ENCODE measurements around the gene RAPGEF1.
"Not testable (repeated sequence)": the region's sequence is repeated elsewhere in the genome, so short reads cannot be mapped to it uniquely, and the experiment has no call there.

Gene RAPGEF1

GRCh38 chr9:131554087-131554842 is 185.6 kb downstream of the RAPGEF1 start:
- peak in 1 of 2 donors; percentile 26 for DNase-seq

GRCh38 chr9:131552030-131552429 is 187.8 kb downstream of the RAPGEF1 start:
- no peak for DNase-seq

- DNase-seq: not testable (repeated sequence)
Observed at GRCh38 chr9:131550465-131550864, 189.4 kb downstream of the RAPGEF1 start.

GRCh38 chr9:131549186-131549585 is 190.7 kb downstream of the RAPGEF1 start:
- DNase-seq: not testable (repeated sequence)

DNA sequence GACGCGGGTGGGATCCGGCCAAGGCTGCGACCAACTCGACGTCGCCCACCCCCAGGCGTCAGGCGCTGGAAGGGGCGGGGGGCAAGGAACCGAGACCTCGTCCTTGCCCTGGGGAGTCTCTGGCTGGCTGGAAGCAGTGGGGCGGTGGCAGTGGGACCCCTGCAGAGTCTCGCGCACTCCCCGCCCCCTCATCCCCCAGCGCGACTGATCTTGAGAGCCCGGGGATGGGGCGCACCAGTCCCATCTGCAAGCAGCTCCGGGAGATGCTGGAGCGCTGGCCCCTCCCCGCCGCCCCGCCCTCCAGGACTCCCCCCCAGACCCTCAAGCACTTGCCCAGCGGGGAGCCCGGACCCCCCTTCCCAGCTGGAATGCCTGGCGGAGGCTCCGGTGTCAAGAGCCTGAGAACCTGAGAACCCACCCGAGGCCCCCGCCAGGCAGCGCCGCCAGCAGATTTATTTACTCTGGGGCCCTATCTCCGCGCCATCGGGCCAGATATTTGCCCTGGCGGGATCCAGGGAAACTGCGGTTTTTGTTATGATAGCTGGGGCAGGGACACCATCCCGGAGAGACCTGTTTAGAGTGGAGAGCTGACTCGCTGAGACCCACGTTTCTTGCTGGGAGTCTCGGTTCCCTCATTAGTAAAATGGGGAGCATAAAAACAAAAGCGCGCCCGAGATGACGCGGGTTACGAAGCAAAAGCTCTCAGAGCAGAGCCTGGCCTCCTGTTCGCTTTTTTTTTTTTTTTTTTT is 193.4 kb downstream of the RAPGEF1 start:
- DNase-seq: no peak

- no peak for DNase-seq
Observed at GRCh38 chr9:131545786-131546335, 194.0 kb downstream of the RAPGEF1 start.

- no peak for DNase-seq
Observed at GRCh38 chr9:131545003-131545785, 194.7 kb downstream of the RAPGEF1 start, which contains the start of gene PRRT1B. Gene PRRT1B, plus strand, starts transcription at chr9:131545523. Its CDS starts 93 bp downstream, at chr9:131545616.

GRCh38 chr9:131543141-131543540 is 196.7 kb downstream of the RAPGEF1 start:
- no peak for DNase-seq

DNA sequence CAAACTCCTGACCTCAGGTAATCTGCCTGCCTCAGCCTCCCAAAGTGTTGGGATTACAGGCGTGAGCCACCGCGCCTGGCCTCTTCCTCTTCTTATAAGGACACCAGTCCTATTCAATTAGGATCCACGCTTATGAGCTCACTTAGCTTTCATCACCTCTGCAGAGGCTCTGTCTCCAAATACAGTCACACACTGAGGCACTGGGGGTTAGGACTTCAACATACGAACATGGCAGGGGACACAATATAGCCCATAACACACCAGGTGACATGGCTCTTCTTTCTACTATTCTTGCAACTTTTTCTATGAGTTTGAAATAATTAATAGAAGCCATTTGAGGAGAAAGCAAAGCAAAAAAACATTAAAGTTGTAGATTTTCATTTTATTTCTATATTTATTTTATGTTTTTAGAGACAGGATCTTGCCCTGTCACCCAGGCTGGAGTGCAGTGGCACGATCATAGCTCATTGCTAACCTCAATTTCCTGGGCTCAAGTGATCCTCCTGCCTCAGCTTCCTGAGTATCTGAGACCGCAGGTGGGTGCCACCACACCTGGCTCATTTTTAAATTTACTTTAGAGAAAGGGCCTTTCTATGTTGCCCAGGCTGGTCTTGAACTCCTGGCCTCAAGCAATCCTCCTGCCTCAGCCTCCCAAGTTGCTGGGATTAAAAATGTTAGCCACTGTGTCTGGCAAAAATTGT is 200.5 kb downstream of the RAPGEF1 start:
- DNase-seq: no peak

GRCh38 chr9:131537946-131538345 is 201.9 kb downstream of the RAPGEF1 start:
- DNase-seq: no peak

DNA sequence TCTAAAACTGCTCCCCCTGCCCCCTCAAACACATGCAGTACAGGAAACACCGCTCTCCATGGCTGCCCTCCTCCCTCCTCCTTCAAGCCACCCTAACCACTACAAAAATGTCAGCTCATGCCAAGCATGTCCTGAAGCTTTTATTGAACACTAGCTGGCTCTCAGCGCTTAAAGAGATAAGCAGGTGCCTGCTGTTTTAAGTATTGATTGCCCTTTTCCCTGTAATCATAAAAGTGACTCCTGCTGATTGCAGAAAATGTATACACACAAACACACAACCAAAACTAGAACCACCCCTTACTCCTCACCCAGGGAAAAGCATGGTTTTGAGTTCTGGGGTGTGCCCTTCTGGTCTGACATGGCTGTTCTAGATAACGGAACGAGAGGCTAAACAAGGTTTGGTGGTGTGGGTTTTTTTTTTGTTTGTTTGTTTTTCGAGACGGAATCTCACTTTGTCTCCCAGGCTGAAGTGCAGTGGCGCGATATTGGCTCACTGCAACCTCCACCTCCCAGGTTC is 205.1 kb downstream of the RAPGEF1 start:
- DNase-seq: no peak

DNA sequence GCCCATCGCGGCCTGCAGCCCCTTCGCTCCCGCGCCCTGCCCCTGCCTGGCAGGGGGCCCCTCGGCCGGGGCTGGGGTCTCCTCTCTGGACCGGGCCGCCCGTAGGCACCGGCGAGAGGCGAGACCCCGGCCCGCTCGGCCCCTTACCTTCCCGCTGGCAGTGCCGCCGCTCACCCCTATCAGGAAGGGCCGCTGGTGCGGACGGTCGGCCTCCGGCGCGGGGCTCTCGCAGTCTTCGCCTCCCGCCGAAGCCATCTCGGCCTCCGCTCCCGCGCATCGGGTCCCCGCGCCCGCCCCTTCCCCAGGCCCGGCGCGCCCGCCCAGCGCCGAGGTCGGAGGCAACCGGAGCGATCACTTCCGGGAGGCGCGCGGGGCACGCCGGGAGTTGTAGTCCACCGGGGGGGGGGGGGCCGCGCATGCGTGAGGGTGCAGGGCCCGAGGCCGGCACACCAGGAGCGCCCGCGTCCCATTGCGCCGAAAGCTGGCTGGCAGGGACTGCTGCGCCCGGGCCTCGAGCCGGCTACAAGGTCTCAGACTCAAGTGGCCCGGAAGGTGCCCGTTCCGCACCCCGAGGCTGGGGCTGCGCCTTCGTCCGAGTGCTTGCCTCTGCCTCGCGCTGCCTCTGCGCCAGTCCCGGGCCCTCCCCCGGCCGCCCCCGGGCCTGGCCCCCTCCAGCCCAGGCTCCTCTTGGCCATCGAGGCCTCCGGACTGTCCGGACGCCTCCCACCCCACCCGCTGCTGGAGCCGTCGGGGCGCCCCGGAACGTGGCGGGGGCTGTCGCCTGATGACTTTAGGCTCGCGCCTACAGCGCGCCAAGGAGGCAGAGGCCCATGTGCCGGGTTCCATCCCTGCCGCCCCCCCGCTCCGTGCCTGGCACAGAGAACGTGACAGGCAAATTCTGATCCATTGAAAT is 208.7 kb downstream of the RAPGEF1 start, which contains the start of gene UCK1:
TSS of gene UCK1 (minus strand) at position 344 of the 913 bp plus-strand sequence. CDS start at position 255, 89 bp downstream.
- DNase-seq: peak; percentile 68 to 84

DNA sequence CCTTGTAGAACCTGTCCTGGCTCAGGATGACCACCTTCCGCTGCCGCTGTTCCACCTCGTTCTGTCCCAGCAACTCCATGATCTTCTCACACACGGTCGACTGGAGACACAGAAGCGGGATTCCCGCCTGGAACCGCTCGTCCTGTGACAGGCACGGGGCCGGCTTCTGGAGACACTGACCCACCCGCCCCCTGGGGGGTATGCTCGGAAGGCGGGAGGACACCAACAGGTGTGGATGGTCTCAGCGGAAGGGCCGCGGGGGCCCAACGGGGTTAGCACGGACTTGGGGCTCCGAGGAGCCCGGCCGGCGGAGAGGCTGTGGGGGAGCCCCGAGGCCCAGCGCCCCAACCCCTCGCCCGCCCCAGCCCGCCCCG is 209.3 kb downstream of the RAPGEF1 start:
- DNase-seq: peak in 1 of 2 donors; percentile 22

GRCh38 chr9:131529597-131530545 is 210.0 kb downstream of the RAPGEF1 start:
- no peak for DNase-seq

- DNase-seq: no peak
Observed at GRCh38 chr9:131528886-131529505, 210.9 kb downstream of the RAPGEF1 start.

DNA sequence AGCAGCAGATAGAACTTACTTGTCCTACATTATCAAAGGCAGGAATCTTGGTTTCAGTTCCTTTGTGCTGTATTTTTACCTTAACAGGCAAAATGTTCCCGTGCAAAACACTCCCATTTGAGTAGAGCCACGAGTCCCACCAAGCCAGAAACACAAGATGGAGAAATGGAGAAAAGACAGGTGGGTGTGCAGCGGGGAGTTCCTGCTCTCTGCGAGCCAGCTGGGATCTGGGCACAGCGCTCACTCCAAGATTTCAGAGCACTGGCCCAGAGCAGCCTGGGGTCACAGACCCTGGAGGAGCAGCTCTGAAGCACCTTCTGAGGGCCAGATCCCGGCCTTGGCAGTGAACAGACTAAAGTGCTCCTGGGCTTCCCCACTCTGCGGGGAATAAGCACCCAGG is 211.7 kb downstream of the RAPGEF1 start:
- no peak for DNase-seq
